RWPE1 (cell line): ENCODE data around the gene NIFK.
A peak's percentile ranks its signal among the peaks of the same experiment; 100 is the strongest.
"Not testable (repeated sequence)": the region's sequence is repeated elsewhere in the genome, so short reads cannot be mapped to it uniquely, and the experiment has no call there.

ENCODE experiments used
- CTCF ChIA-PET: fragments of 350-600 bp; sonication (Branson Sonifier 250); formaldehyde crosslinking; extraction: SDS; loops from one replicate; lab custom pipeline; 2021; lab: Yijun Ruan, JAX
- POLR2A ChIA-PET: fragments of 400-600 bp; formaldehyde crosslinking; extraction: SDS; loops from one replicate; lab custom pipeline; 2020; ENCODE audit warnings: antibody characterized with exemption; ENCODE audit not compliant: low non-redundant PET; lab: Yijun Ruan, JAX
- DNase-seq: peaks from one replicate; pipeline ENCODE4 v3.0.0; 2012; ENCODE audit warnings: low spot score
- H3K27ac ChIP-seq: fragments of 450-650 bp; 2 replicates; pipeline ENCODE4 v1.5.1; 2017
- TF ChIP-seq, protein P1 (sequence below): fragments of 450-650 bp; conservative IDR thresholded peaks from 2 replicates; pipeline ENCODE4 v1.5.1; 2017; ENCODE audit warnings: low read depth, mild to moderate bottlenecking

The NIFK gene

DNA sequence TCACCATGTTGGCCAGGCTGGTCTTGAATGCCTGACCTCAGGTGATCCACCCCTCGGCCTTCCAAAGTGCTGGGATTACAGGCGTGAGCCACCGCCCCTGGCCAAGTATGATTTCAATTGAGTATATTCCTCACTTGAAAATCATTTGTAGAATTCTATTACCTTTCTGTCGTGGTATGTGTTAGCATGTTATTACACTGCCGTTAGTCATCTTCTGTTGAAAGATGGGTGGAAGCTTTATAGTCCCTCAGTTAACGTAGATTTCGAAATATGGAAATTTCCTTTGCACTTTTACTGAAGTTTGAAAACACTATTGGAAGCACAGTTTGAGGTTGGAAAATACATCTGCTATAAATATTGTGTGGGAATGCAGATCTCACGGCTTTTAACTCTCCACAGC, 14.7 kb downstream of the NIFK start:
- ChIA-PET CTCF (no interaction called here), POLR2A (interaction anchor here (0.6 kb wide), 1 partner anchor 190 kb away, joined by 3 read pairs; no protein-coding TSS in a partner anchor)
- peak; percentile 85 for DNase-seq
- peak overlapping the region; percentile 89 for H3K27ac ChIP-seq
- TF ChIP-seq, protein P1, sequence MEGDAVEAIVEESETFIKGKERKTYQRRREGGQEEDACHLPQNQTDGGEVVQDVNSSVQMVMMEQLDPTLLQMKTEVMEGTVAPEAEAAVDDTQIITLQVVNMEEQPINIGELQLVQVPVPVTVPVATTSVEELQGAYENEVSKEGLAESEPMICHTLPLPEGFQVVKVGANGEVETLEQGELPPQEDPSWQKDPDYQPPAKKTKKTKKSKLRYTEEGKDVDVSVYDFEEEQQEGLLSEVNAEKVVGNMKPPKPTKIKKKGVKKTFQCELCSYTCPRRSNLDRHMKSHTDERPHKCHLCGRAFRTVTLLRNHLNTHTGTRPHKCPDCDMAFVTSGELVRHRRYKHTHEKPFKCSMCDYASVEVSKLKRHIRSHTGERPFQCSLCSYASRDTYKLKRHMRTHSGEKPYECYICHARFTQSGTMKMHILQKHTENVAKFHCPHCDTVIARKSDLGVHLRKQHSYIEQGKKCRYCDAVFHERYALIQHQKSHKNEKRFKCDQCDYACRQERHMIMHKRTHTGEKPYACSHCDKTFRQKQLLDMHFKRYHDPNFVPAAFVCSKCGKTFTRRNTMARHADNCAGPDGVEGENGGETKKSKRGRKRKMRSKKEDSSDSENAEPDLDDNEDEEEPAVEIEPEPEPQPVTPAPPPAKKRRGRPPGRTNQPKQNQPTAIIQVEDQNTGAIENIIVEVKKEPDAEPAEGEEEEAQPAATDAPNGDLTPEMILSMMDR = no peak

DNA sequence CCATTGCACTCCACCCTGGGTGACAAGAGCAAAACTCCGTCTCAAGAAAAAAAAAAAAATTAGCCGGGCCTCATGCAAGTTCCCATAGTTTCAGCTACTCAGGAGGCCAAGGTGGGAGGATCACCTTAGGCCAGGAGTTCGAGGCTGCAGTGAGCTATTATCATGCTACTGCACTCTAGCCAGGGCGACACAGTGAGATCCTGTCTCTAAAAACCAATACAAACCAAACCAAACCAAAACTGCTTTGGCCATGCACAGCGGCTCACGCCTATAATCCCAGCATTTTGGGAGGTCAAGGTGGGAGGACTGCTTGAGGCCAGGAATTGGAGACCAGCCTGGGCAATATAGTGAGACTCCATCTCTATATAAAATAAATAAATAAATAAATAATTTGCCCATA, 19.1 kb downstream of the NIFK start:
- ChIA-PET CTCF (interaction anchor here (0.6 kb wide), 1 partner anchor 121 kb away, joined by 3 read pairs; no protein-coding TSS in a partner anchor), POLR2A (no interaction called here)
- DNase-seq = no peak
- TF ChIP-seq, protein P1 = no peak
- H3K27ac ChIP-seq = no peak overlapping the region

GRCh38 chr2:121716126-121716525, 20.5 kb downstream of the NIFK start:
- POLR2A ChIA-PET = no interaction called here
- TF ChIP-seq, protein P1 = no peak
- H3K27ac ChIP-seq = no peak overlapping the region
- CTCF ChIA-PET = interaction anchor here (0.7 kb wide), 1 partner anchor 357 kb away, joined by 3 read pairs; no protein-coding TSS in a partner anchor
- no peak for DNase-seq

- POLR2A ChIA-PET, DNase-seq, H3K27ac ChIP-seq: not testable (repeated sequence)
- CTCF ChIA-PET = interaction anchor here (0.6 kb wide), 1 partner anchor 12 kb away, joined by 5 read pairs; no protein-coding TSS in a partner anchor
These were observed 25.2 kb downstream of the NIFK start for GRCh38 chr2:121711481-121711880.

GRCh38 chr2:121710470-121711170, 26.1 kb downstream of the NIFK start:
- CTCF ChIA-PET = interaction anchor here (0.6 kb wide), 1 partner anchor 12 kb away, joined by 5 read pairs; no protein-coding TSS in a partner anchor

DNA sequence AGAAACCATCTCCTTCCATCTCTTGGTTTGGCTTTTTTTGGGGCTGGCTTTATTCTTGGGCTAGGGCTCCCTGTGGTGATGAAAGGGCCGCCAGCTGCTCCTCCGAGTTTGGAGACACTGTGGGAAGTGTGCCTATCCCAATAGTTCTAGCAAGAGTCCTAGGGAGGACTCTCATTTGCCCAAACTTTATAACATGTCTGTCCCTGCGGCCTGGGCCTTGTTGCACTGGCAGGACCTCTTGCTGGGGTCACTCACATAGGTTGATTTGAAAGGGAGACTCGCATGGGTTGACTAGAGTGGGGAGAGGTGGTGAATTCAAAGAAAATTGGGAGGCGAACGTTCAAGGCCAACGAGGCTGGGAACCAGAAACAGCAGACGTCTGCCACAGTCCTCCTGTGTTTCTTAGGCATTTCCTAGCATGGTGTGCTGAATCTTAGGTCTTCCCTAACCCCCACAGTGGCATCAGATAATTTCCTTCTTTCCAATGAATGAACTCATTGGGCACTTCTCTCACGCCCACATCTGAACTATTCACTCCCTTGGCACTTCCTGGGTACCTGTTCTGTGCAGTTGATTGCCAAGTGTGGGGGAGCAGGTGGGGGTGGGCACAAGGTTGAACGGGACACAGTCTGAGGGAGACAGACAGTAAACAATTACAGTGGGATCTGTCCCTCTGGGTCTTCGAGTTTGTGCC, 26.8 kb downstream of the NIFK start:
- DNase-seq = no peak
- ChIA-PET CTCF (no interaction called here), POLR2A (no interaction called here)
- TF ChIP-seq, protein P1 = no peak
- no peak overlapping the region for H3K27ac ChIP-seq

More at GRCh38 chr2:121710470-121711170, 26.1 kb downstream of the NIFK start:
- POLR2A ChIA-PET = no interaction called here
- TF ChIP-seq, protein P1 = no peak
- no peak for DNase-seq
- no peak overlapping the region for H3K27ac ChIP-seq
